ENCODE results near the gene KRT35.

GRCh38 chr17:41434415-41434814, 46.5 kb downstream of the KRT35 start:
- TF ChIP-seq POLR2A (IDR thresholded peaks at IDR 0.05; ENCODE audit: low read depth, low read length) (no peak), ATF2 (IDR thresholded peaks at IDR 0.05; ENCODE audit: low read length) (no peak), ZBTB11 (CRISPR knock-in tag; IDR thresholded peaks at IDR 0.05) (no peak), ATF3 (IDR thresholded peaks at IDR 0.05; ENCODE audit: borderline replicate concordance, extremely low read depth, low read depth, low read length) (no peak), IRF5 (IDR thresholded peaks at IDR 0.05; ENCODE audit: borderline replicate concordance) (no peak), ZNF687 (IDR thresholded peaks at IDR 0.05) (no peak), MXI1 (IDR thresholded peaks at IDR 0.05; ENCODE audit: low read depth, low read length) (no peak), ZBTB40 (IDR thresholded peaks at IDR 0.05; ENCODE audit: borderline replicate concordance) (no peak), CTCF (IDR thresholded peaks at IDR 0.05 in 2 of 3, conservative IDR thresholded peaks at IDR 0.05 in 1 of 3; ENCODE audit: control insufficient read depth in 2 of 3, extremely low read depth in 1 of 3, insufficient read depth in 1 of 3, low read depth in 3 of 3, low read length in 3 of 3) (no peak)

Data from GM12878 (cell line).